Placental pericyte (primary cell): ENCODE data around the gene SULT2A1. TPM values are rescaled to one million over a fixed set of nuclear protein-coding genes. Genes with fewer than 3 reads are reported as not detected.

Source experiments
- total RNA-seq: library from RNA; depleted of rRNA; stranded (reverse); fragments of >200 nt; gene quantifications from 2 replicates; pipeline ENCODE4 v1.2.3, GENCODE V29; 2012

The SULT2A1 gene, protein sequence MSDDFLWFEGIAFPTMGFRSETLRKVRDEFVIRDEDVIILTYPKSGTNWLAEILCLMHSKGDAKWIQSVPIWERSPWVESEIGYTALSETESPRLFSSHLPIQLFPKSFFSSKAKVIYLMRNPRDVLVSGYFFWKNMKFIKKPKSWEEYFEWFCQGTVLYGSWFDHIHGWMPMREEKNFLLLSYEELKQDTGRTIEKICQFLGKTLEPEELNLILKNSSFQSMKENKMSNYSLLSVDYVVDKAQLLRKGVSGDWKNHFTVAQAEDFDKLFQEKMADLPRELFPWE
- not detected in 2 replicates for total RNA-seq

DNA sequence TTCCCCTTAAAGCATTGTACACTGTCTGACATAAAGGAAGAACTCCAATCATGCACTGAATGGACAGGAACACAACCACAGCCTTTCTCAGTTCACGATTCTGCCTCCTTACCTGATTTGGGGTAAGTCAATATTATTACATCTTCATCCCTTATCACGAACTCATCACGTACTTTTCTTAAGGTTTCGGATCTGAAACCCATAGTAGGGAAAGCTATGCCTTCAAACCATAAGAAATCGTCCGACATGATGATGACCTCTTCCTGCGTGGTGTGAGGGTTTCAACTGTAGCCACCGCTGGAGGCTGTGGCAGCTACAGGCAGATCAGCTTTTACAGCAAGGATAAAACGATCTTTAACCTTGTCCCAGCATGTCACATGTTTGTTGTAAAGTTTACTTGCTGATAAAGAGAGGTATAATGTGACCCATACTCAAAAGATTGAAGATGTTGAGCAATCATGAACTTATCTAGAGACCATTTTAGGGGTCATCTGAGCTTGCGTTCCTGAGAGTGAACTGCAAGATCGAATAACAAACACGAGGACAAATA, at the start of gene SULT2A1:
TSS of gene SULT2A1 (minus strand) at position 306 of the 550 bp plus-strand sequence. CDS start at position 248, 58 bp downstream.

GRCh38 chr19:47858646-47859285, 27.3 kb downstream of the SULT2A1 start, which contains the start of gene TPRX2:
TPRX2 (plus strand) TSS chr19:47859235; CDS start chr19:47859247, 12 bp downstream.

GRCh38 chr19:47821460-47822020, 64.6 kb downstream of the SULT2A1 start, which contains the start of gene CRX:
CRX (plus strand) TSS chr19:47821937; CDS start chr19:47834444, 12,507 bp downstream.

Other genes with a start within 250 kb of the SULT2A1 start
- 112 and 162 TPM in 2 replicates for gene EHD2, start 172.9 kb downstream of the SULT2A1 start, total RNA-seq
- 65.0 and 111 TPM in 2 replicates for gene NOP53, start 140.8 kb downstream of the SULT2A1 start, total RNA-seq
- 37.4 and 111 TPM in 2 replicates for gene SELENOW, start 107.6 kb downstream of the SULT2A1 start, total RNA-seq
- gene TPRX1, start 81.8 kb downstream of the SULT2A1 start, total RNA-seq: not detected in 2 replicates
- not detected in 2 replicates for gene CRX, start 64.4 kb downstream of the SULT2A1 start, total RNA-seq
- not detected in 2 replicates for gene TPRX2, start 27.1 kb downstream of the SULT2A1 start, total RNA-seq
- not detected in 2 replicates for gene BSPH1, start 105.9 kb upstream of the SULT2A1 start, total RNA-seq
- gene ELSPBP1, start 108.3 kb upstream of the SULT2A1 start, total RNA-seq: not detected in 2 replicates
- not detected in 2 replicates for gene CABP5, start 157.8 kb upstream of the SULT2A1 start, total RNA-seq
- gene PLA2G4C, start 224.5 kb upstream of the SULT2A1 start, total RNA-seq: 6.7 and 45.3 TPM in 2 replicates